Measurements from ENCODE around the gene TNFAIP3. TPM values are rescaled to one million over a fixed set of nuclear protein-coding genes. Genes with fewer than 3 reads are reported as not detected.

The TNFAIP3 gene
- total and polyA plus RNA-seq, 2 of the 8 experiments (the other 6 are each of a cell fraction or from before 2014, with no cell fraction given): 1.6 to 2.0 TPM

GRCh38 chr6:137834508-137834907 is 32.6 kb upstream of the TNFAIP3 start:
- no peak overlapping the region for H3K4me2 ChIP-seq (ENCODE audit: insufficient read depth in 1 of 2, low read depth in 2 of 2, low read length in 2 of 2)
- no peaks in the 10 kb centered on the region for H3K27me3 ChIP-seq (replicated peaks in 1 of 4; ENCODE audit: control insufficient read depth in 3 of 4, extremely low read depth in 1 of 4, insufficient read depth in 3 of 4, low read length in 3 of 4)
- no peak overlapping the region for H2BK5ac ChIP-seq (ENCODE audit: low read depth, low read length)
- no peak overlapping the region for H2BK20ac ChIP-seq (ENCODE audit: low read length)
- no peaks in the 10 kb centered on the region; the same call in 1 of the 2 replicates for H3K23me2 ChIP-seq (ENCODE audit: low read depth, low read length)
- ChIA-PET POLR2A (ENCODE audit: partially characterized antibody) (interaction anchor here (0.7 kb wide), 1 partner anchor 29 kb away, joined by 3 read pairs; no protein-coding TSS in a partner anchor), CTCF (ENCODE audit: partially characterized antibody) (interaction anchor here (0.6 to 0.9 kb wide), 2 partner anchors 35 to 100 kb away, joined by 3 read pairs; no protein-coding TSS in a partner anchor)
- no peak overlapping the region for H2BK12ac ChIP-seq (ENCODE audit: low read depth, low read length)
- H3K4me3 ChIP-seq (ENCODE audit: extremely low read depth in 1 of 4, insufficient read depth in 2 of 4, low read depth in 3 of 4, low read length in 4 of 4): no peak overlapping the region
- no peaks in the 10 kb centered on the region for H3K4me1 ChIP-seq (replicated peaks in 1 of 4; ENCODE audit: control insufficient read depth in 3 of 4, insufficient read depth in 4 of 4, low read length in 3 of 4)
- DNase-seq (ENCODE audit: low read depth in 1 of 2, low spot score in 2 of 2) (no peak), FAIRE-seq (no peak)
- H3K27ac ChIP-seq (ENCODE audit: low read depth, low read length): no peak overlapping the region
- no peak overlapping the region for H3K23ac ChIP-seq (ENCODE audit: insufficient read length)
- no peak overlapping the region for H3K18ac ChIP-seq (ENCODE audit: extremely low read depth, low read length)
- H2BK120ac ChIP-seq (replicated peaks; ENCODE audit: low read depth, low read length): no peak overlapping the region
- H3K9ac ChIP-seq (replicated peaks in 1 of 4; ENCODE audit: extremely low read depth in 1 of 4, low read depth in 3 of 4, low read length in 3 of 4): no peak overlapping the region
- H2BK15ac ChIP-seq (ENCODE audit: low read length): no peak overlapping the region
- H2AK5ac ChIP-seq (ENCODE audit: low read depth, low read length): no peak overlapping the region
- H3K56ac ChIP-seq (replicated peaks; ENCODE audit: insufficient read length, low read depth, low read length): no peak overlapping the region
- no peaks in the 10 kb centered on the region for H3K36me3 ChIP-seq (ENCODE audit: control insufficient read depth in 2 of 4, insufficient read depth in 4 of 4, low read length in 3 of 4)
- H3K4ac ChIP-seq (replicated peaks; ENCODE audit: insufficient read length, low read depth, low read length): no peak overlapping the region
- H4K20me1 ChIP-seq (replicated peaks in 1 of 2; ENCODE audit: control insufficient read depth in 1 of 2, insufficient read depth in 2 of 2, low read length in 2 of 2): no peaks in the 10 kb centered on the region
- H3K14ac ChIP-seq (ENCODE audit: insufficient read length): no peak overlapping the region
- no peaks in the 10 kb centered on the region for H3K79me2 ChIP-seq (ENCODE audit: control insufficient read depth in 1 of 2, insufficient read depth in 2 of 2, low read length in 2 of 2)
- H2AFZ ChIP-seq (ENCODE audit: low read length): no peak overlapping the region; the same call in 1 of the 2 replicates
- H3K79me1 ChIP-seq (ENCODE audit: low read depth, low read length): no peaks in the 10 kb centered on the region
- H4K8ac ChIP-seq (ENCODE audit: extremely low read depth, insufficient read depth, low read length): no peak overlapping the region
- WGBS, 2 experiments (ENCODE audit: extremely low coverage in 1 of 2, insufficient coverage in 1 of 2, insufficient read length in 1 of 2, insufficient replicate concordance in 2 of 2, low coverage in 1 of 2, low lambda C conversion rate in 2 of 2, missing lambda C conversion rate in 1 of 2): 79% methylated on average over 1 of the region's 3 CpGs; no CpG with 5 or more reads in 1 of the 2 experiments
- H4K91ac ChIP-seq (replicated peaks; ENCODE audit: insufficient read length, low read length): no peak overlapping the region
- H4K5ac ChIP-seq (ENCODE audit: insufficient read length, low read depth, low read length): no peak overlapping the region
- H3K9me3 ChIP-seq (ENCODE audit: insufficient read depth in 2 of 2, low read depth in 1 of 2, low read length in 1 of 2): no peaks in the 10 kb centered on the region
- TF ChIP-seq KDM1A (IDR thresholded peaks at IDR 0.05; ENCODE audit: borderline replicate concordance, low read length) (no peak), TAF1 (IDR thresholded peaks at IDR 0.05; ENCODE audit: low read depth, low read length) (no peak), RBBP5 (IDR thresholded peaks at IDR 0.05; ENCODE audit: borderline replicate concordance, low read depth, low read length) (no peak), TAF7 (optimal IDR thresholded peaks at IDR 0.05; ENCODE audit: borderline replicate concordance, low read depth, low read length) (no peak), BACH1 (IDR thresholded peaks at IDR 0.05; ENCODE audit: low read length) (no peak), MAX (IDR thresholded peaks at IDR 0.05) (no peak), PHF8 (conservative IDR thresholded peaks at IDR 0.05; ENCODE audit: low read depth, low read length) (no peak), EGR1 (IDR thresholded peaks at IDR 0.05; ENCODE audit: borderline replicate concordance, low read depth, low read length) (no peak), TCF12 (IDR thresholded peaks at IDR 0.05; ENCODE audit: low read depth, low read length) (no peak), POU5F1 (IDR thresholded peaks at IDR 0.05; ENCODE audit: low read depth, low read length) (no peak), JUN (IDR thresholded peaks at IDR 0.05; ENCODE audit: low read depth, low read length) (no peak), NANOG (IDR thresholded peaks at IDR 0.05; ENCODE audit: insufficient read depth, low read depth, low read length, poor library complexity, severe bottlenecking) (no peak), TEAD4 (IDR thresholded peaks at IDR 0.05; ENCODE audit: low read depth, low read length) (no peak), BRCA1 (IDR thresholded peaks at IDR 0.05; ENCODE audit: low read depth, low read length) (no peak)
